Caco-2 (cell line): Measurements from ENCODE around the gene HORMAD2. TPM values are rescaled to one million over a fixed set of nuclear protein-coding genes. Genes with fewer than 3 reads are reported as not detected.
A peak's percentile ranks its signal among the peaks of the same experiment; 100 is the strongest.

Experiments
- BruUV-seq: library from RNA; stranded (reverse); fragments of 400-500 nt; replicated peaks from 2 replicates; lab custom pipeline; 2021; lab: Mats Ljungman, UMichigan
- CTCF ChIA-PET: fragments of 300-600 bp; sonication (Branson Sonifier 250); formaldehyde crosslinking; loops from one replicate; lab custom pipeline; 2022; ENCODE audit warnings: antibody characterized with exemption; lab: Charles Lee
- POLR2A ChIA-PET: fragments of 300-600 bp; sonication (Branson Sonifier 250); formaldehyde crosslinking; loops from one replicate; lab custom pipeline; 2022; ENCODE audit warnings: antibody characterized with exemption; lab: Charles Lee
- DNase-seq, 2 experiments: peaks; one replicate each; pipeline versions ENCODE4 v3.0.0 to v3.0.0-alpha.2; 2020 to 2022
- H3K27me3 ChIP-seq: replicated peaks from 2 replicates; pipeline ENCODE4 v1.6.0; 2011; ENCODE audit warnings: low read length; ENCODE audit not compliant: control insufficient read depth, insufficient read depth
- H3K36me3 ChIP-seq: 2 replicates; pipeline ENCODE4 v1.5.1; 2011; ENCODE audit warnings: low read length; ENCODE audit not compliant: control insufficient read depth, insufficient read depth
- H3K4me1 ChIP-seq: fragments of 250-450 bp; sonication (Bioruptor Pico); 2 replicates; pipeline ENCODE4 v1.5.1; 2020; ENCODE audit warnings: mild to moderate bottlenecking
- H3K4me3 ChIP-seq: 2 replicates; pipeline ENCODE4 v1.5.1; 2011; ENCODE audit warnings: low read depth, mild to moderate bottlenecking, control low read depth, low read length
- H3K9me3 ChIP-seq: fragments of 250-450 bp; sonication (Bioruptor Pico); 2 replicates; pipeline ENCODE4 v1.5.1; 2020; ENCODE audit warnings: mild to moderate bottlenecking, moderate library complexity
- H3K27ac Mint-ChIP-seq: one replicate; pipeline ENCODE4 v1.8.0; 2022; ENCODE audit warnings: mixed read lengths; ENCODE audit not compliant: unreplicated experiment
- H3K27me3 Mint-ChIP-seq: one replicate; pipeline ENCODE4 v1.8.0; 2022; ENCODE audit warnings: mixed read lengths; ENCODE audit not compliant: insufficient read depth, unreplicated experiment
- H3K36me3 Mint-ChIP-seq: one replicate; pipeline ENCODE4 v1.8.0; 2022; ENCODE audit warnings: mild to moderate bottlenecking, mixed read lengths; ENCODE audit not compliant: insufficient read depth, unreplicated experiment
- H3K4me1 Mint-ChIP-seq: one replicate; pipeline ENCODE4 v1.8.0; 2022; ENCODE audit warnings: low read depth, mixed read lengths; ENCODE audit not compliant: unreplicated experiment
- H3K4me3 Mint-ChIP-seq: one replicate; pipeline ENCODE4 v1.8.0; 2022; ENCODE audit warnings: mild to moderate bottlenecking, moderate library complexity, mixed read lengths; ENCODE audit not compliant: unreplicated experiment
- H3K9me3 Mint-ChIP-seq: one replicate; pipeline ENCODE4 v1.8.0; 2022; ENCODE audit warnings: mixed read lengths; ENCODE audit not compliant: unreplicated experiment
- intact Hi-C: fragments of 100-400 bp; cut with micrococcal nuclease; formaldehyde crosslinking; loops from one replicate; pipeline ENCODE4 v1.10.0; 2022; ENCODE audit not compliant: unreplicated experiment
- total RNA-seq: library from RNA; stranded (reverse); gene quantifications from 2 replicates; pipeline ENCODE4 v1.2.3, GENCODE V29; 2022
- TF ChIP-seq, protein P1 (sequence below), 2 experiments: fragments of 200-600 bp in 1 of 2; IDR thresholded peaks; 1 replicate in 1 of 2; 2 replicates in 1 of 2; pipeline versions ENCODE4 v1.5.1 to v1.8.0; 2011 to 2022; ENCODE audit warnings: antibody characterized with exemption in 1 of 2, control low read depth in 1 of 2, inconsistent platforms in 1 of 2, low read depth in 1 of 2, low read length in 1 of 2, mild to moderate bottlenecking in 1 of 2, moderate library complexity in 1 of 2; ENCODE audit not compliant: insufficient read depth in 1 of 2, severe bottlenecking in 1 of 2, unreplicated experiment in 1 of 2

The HORMAD2 gene
- total RNA-seq, 1 experiment from 2014 or later: 3.1 TPM

DNA sequence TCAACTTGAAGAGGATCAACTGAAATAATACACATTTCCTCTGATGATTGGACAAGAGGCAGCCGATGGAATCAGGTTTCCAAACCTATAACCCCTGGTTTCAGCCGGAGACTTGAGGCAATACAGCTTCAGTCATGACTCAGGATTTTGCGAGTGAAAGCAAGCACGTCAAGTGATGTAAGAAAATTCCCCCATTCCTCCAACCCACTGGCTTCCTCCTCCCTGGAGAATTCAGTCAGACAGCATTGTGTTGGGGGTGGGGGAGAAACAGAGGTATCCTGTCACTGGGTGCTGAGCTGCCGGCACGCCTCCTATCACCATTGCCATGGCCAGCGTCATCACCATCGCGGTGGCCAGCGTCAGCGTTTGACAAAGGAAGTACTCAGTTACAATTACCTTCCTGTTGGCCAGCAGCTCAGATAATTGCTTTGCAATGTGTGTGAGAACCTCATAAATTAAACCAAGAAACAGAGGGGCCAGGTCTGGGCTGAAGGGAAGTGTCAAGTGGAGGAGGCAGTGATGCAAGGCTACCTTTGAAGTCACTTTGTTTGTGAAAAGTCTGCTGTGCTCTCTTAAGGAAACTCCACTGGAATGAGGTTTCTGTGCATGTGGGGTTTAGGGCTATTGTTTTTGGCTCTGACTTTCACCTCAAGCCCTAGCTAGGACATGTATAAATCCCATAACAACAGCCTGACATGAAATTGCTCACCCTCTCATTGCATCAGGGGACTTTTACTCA is 116.0 kb downstream of the HORMAD2 start:
- TSS peak; percentile 94 for BruUV-seq
- POLR2A ChIA-PET: interaction anchor here (0.7 to 1.9 kb wide), 5 partner anchors 9 to 228 kb away, joined by 3 to 15 read pairs (median 5); partner anchors contain the start of gene LIF
- H3K4me1 ChIP-seq: peaks cover 25% of the 10 kb centered on the region

DNA sequence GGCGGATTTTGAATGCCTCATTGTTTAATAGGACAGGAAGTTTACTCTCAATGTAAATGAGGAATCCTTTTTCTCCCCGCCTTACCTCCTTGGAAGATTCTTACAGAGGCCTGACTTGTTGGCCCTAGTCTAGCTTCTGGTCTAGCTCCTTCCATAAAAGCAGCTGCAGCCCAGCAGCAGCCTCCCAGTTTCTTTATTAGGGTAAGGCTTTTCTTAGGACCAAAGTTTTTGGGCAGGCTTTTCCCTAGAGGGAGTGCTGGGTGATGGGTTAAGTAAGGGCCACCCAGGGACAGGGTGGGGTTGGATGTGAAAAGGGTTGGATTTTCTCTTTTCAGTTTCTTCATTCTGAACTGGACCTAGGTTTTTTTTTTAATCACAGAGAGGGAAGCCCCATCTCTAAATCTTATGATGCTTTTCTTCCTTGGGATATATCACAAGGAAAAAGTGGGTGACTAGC is 116.6 kb downstream of the HORMAD2 start:
- Histone ChIP-seq H3K4me3 (no peak overlapping the region), H3K36me3 (no peaks in the 10 kb centered on the region), H3K9me3 (no peaks in the 10 kb centered on the region), H3K4me1 (peaks cover 25% of the 10 kb centered on the region), H3K27me3 (no peaks in the 10 kb centered on the region)
- H3K4me1 Mint-ChIP-seq: peaks cover 10% of the 10 kb centered on the region
- BruUV-seq: no TSS peak
- H3K36me3 Mint-ChIP-seq: no peaks in the 10 kb centered on the region
- no peaks in the 10 kb centered on the region for H3K9me3 Mint-ChIP-seq
- ChIA-PET CTCF (interaction anchor here (1.0 to 1.6 kb wide), 2 partner anchors 66 to 91 kb away, joined by 4 read pairs; no protein-coding TSS in a partner anchor), POLR2A (interaction anchor here (1.4 to 1.9 kb wide), 3 partner anchors 10 to 227 kb away, joined by 5 to 15 read pairs (median 6); no protein-coding TSS in a partner anchor)
- TF ChIP-seq, protein P1, sequence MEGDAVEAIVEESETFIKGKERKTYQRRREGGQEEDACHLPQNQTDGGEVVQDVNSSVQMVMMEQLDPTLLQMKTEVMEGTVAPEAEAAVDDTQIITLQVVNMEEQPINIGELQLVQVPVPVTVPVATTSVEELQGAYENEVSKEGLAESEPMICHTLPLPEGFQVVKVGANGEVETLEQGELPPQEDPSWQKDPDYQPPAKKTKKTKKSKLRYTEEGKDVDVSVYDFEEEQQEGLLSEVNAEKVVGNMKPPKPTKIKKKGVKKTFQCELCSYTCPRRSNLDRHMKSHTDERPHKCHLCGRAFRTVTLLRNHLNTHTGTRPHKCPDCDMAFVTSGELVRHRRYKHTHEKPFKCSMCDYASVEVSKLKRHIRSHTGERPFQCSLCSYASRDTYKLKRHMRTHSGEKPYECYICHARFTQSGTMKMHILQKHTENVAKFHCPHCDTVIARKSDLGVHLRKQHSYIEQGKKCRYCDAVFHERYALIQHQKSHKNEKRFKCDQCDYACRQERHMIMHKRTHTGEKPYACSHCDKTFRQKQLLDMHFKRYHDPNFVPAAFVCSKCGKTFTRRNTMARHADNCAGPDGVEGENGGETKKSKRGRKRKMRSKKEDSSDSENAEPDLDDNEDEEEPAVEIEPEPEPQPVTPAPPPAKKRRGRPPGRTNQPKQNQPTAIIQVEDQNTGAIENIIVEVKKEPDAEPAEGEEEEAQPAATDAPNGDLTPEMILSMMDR (IDR thresholded peaks at IDR 0.05; ENCODE audit: insufficient read depth in 1 of 2, low read depth in 1 of 2, low read length in 1 of 2, severe bottlenecking in 1 of 2, unreplicated experiment in 1 of 2): no peak
- intact Hi-C loops: loop anchor here (1.0 kb wide), 2 partner anchors 10 to 15 kb away; no protein-coding TSS in a partner anchor
- peak overlapping the region; percentile 67 for H3K4me3 Mint-ChIP-seq
- peak overlapping the region; percentile 93 for H3K27ac Mint-ChIP-seq
- H3K27me3 Mint-ChIP-seq: no peaks in the 10 kb centered on the region
- no peak for DNase-seq

More for the DNA sequence above, 116.0 kb downstream of the HORMAD2 start:
- Mint-ChIP-seq H3K27ac (peak overlapping the region; percentile 93), H3K4me3 (peak overlapping the region; percentile 67), H3K4me1 (peaks cover 12% of the 10 kb centered on the region), H3K36me3 (no peaks in the 10 kb centered on the region), H3K9me3 (no peaks in the 10 kb centered on the region), H3K27me3 (no peaks in the 10 kb centered on the region)
- peak; percentile 84 to 90 for DNase-seq
- TF ChIP-seq, protein P1 (IDR thresholded peaks at IDR 0.05; ENCODE audit: insufficient read depth in 1 of 2, low read depth in 1 of 2, low read length in 1 of 2, severe bottlenecking in 1 of 2, unreplicated experiment in 1 of 2): no peak
- Histone ChIP-seq H3K4me3 (peak overlapping the region; percentile 16), H3K36me3 (no peaks in the 10 kb centered on the region), H3K27me3 (no peaks in the 10 kb centered on the region), H3K9me3 (no peaks in the 10 kb centered on the region)
- CTCF ChIA-PET: interaction anchor here (1.0 kb wide), 1 partner anchor 67 kb away, joined by 4 read pairs; no protein-coding TSS in a partner anchor
- intact Hi-C loops: loop anchor here (1.0 kb wide), 2 partner anchors 11 to 16 kb away; no protein-coding TSS in a partner anchor

DNA sequence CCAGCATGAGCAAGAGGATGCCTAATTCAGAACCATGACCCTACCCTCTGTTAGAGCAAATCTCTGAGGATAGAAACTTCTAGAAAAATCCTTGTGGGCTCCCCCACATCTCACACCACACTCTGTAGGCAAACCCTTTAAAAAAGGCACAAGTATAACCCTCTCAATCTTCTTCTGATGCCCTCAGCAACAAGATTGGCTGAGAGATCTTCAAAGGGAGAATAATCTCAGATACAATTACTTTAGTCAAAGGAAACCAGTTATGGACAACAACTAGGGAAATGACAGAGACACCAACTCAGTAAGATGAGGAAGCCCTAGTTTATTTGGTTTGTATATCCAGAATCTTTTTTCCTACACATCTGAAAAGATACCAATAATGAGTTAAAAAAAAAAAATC is 117.1 kb downstream of the HORMAD2 start:
- intact Hi-C loops: no loop called here
- H3K36me3 ChIP-seq: no peaks in the 10 kb centered on the region
- DNase-seq: no peak
- H3K9me3 Mint-ChIP-seq: no peaks in the 10 kb centered on the region
- peak overlapping the region; percentile 67 for H3K4me3 Mint-ChIP-seq
- H3K4me1 Mint-ChIP-seq: peaks cover 10% of the 10 kb centered on the region
- no peaks in the 10 kb centered on the region for H3K9me3 ChIP-seq
- no peaks in the 10 kb centered on the region for H3K27me3 Mint-ChIP-seq
- H3K27ac Mint-ChIP-seq: peak overlapping the region; percentile 93
- peaks cover 25% of the 10 kb centered on the region for H3K4me1 ChIP-seq
- POLR2A ChIA-PET: no interaction called here
- BruUV-seq: no TSS peak
- no peaks in the 10 kb centered on the region for H3K27me3 ChIP-seq
- no peak overlapping the region for H3K4me3 ChIP-seq
- CTCF ChIA-PET: interaction anchor here (1.6 kb wide), 1 partner anchor 90 kb away, joined by 4 read pairs; no protein-coding TSS in a partner anchor
- TF ChIP-seq, protein P1 (IDR thresholded peaks at IDR 0.05; ENCODE audit: insufficient read depth in 1 of 2, low read depth in 1 of 2, low read length in 1 of 2, severe bottlenecking in 1 of 2, unreplicated experiment in 1 of 2): no peak
- H3K36me3 Mint-ChIP-seq: no peaks in the 10 kb centered on the region
